Neutrophil (primary cell): ENCODE data around the gene PSMA7.

Source experiments
- H3K27ac ChIP-seq: fragments of 200-600 bp; sonication (generic); 2 replicates; pipeline ENCODE4 v1.5.1; 2016; ENCODE audit warnings: mild to moderate bottlenecking, moderate library complexity
- H3K27me3 ChIP-seq: fragments of 200-600 bp; sonication (generic); 2 replicates; pipeline ENCODE4 v1.6.0; 2016; ENCODE audit warnings: mild to moderate bottlenecking
- H3K36me3 ChIP-seq: fragments of 200-600 bp; sonication (generic); 2 replicates; pipeline ENCODE4 v1.5.1; 2017
- H3K4me1 ChIP-seq, 2 experiments: fragments of 200-600 bp in 1 of 2; sonication (generic) in 1 of 2; 1 replicate in 1 of 2; 2 replicates in 1 of 2; pipeline versions ENCODE4 v1.5.1 to v1.6.1; 2013 to 2016; ENCODE audit warnings: low read depth in 1 of 2, low read length in 1 of 2, mild to moderate bottlenecking in 1 of 2, moderate library complexity in 1 of 2; ENCODE audit not compliant: control insufficient read depth in 1 of 2, insufficient read depth in 1 of 2
- H3K4me3 ChIP-seq, 2 experiments: fragments of 200-600 bp in 1 of 2; sonication (generic) in 1 of 2; 1 replicate in 1 of 2; 2 replicates in 1 of 2; pipeline ENCODE4 v1.5.1; 2013 to 2016; ENCODE audit warnings: low read depth in 1 of 2, low read length in 1 of 2, mild to moderate bottlenecking in 1 of 2, moderate library complexity in 1 of 2
- H3K9me3 ChIP-seq: fragments of 200-600 bp; sonication (generic); 2 replicates; pipeline ENCODE4 v1.5.1; 2016
- TF ChIP-seq, protein P1 (sequence below): fragments of 200-600 bp; sonication (generic); IDR thresholded peaks from 2 replicates; pipeline ENCODE4 v1.5.1; 2016; ENCODE audit warnings: antibody characterized with exemption

Gene PSMA7

DNA sequence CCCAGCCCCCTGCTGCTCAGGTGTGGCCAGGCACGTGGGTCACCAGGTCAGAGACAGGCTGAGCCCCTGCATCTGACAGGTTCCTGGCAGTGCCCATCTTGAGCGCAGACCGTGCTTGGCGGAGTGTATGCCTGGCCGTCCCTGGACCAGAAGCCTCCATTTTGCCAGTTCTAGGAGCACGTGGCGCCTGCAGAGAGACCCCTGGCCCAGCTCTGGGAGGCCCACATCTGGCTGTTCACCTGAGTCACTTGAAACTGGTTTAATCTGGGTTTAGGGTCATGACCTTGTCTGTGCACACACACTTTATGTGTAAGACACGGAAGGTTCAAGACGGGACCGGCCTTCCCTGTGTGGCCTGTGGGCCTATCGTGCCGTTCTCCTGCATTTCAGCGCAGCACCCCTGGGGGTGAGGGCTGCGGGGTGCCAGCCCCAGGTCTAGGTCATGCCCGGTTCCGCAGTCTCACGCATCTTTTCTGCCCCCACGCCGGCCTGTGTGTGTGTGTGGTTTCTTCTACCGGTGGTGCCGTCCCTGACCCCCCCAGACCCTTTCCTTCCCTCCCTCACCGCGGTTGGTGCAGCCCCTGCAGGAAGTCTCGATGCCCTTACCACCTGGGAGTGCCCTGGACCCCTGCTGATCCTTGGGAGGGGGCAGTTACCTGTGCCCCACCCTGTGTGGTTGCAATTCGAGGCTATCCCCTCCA is 14.3 kb upstream of the PSMA7 start:
- Histone ChIP-seq H3K9me3 (no peaks in the 10 kb centered on the region), H3K4me3 (no peak overlapping the region), H3K4me1 (peaks cover 0 to 8% of the 10 kb centered on the region in 2 experiments), H3K27me3 (no peaks in the 10 kb centered on the region), H3K27ac (no peak overlapping the region), H3K36me3 (peaks cover 25% of the 10 kb centered on the region)
- TF ChIP-seq, protein P1, sequence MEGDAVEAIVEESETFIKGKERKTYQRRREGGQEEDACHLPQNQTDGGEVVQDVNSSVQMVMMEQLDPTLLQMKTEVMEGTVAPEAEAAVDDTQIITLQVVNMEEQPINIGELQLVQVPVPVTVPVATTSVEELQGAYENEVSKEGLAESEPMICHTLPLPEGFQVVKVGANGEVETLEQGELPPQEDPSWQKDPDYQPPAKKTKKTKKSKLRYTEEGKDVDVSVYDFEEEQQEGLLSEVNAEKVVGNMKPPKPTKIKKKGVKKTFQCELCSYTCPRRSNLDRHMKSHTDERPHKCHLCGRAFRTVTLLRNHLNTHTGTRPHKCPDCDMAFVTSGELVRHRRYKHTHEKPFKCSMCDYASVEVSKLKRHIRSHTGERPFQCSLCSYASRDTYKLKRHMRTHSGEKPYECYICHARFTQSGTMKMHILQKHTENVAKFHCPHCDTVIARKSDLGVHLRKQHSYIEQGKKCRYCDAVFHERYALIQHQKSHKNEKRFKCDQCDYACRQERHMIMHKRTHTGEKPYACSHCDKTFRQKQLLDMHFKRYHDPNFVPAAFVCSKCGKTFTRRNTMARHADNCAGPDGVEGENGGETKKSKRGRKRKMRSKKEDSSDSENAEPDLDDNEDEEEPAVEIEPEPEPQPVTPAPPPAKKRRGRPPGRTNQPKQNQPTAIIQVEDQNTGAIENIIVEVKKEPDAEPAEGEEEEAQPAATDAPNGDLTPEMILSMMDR: no peak

DNA sequence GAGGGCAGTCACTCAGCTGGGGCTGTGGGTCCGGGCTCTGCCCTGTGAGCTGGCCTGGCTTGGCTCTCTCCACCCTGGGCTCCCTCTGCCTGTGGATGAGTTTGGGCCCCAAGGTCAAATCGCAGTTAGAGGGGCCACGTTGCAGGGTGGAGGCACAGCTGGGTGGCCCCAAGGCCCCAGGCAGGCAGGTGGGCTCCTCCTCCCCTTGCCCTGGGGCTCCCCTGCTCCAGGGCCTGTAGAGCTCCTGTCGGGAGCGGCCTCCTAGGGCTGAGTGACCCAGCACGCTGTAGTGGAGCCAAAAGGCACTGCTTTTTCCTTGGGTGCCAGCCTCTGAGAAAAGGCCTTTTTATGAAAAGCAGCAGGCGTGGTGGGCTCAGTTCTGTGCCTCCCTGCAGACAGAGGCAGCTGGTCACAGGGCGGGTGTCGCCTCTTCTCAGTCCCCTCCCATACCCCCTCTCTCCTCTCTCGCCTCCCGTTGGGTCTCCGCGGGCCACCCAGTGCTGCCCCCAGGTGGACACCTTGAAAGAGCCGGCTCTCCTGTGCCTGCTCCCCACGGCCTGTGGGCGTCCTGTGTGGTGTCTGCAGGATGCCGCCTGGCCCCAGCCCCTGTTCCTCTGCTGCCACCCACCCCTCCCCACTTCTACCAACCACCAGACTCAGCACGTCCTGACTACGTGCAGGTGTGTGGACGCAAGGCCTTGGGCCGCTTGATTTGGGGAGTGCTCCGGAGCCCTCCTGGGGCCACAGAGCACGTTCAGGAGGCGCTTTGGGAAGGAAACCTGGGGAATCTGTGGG is 13.6 kb upstream of the PSMA7 start:
- Histone ChIP-seq H3K36me3 (peaks cover 20% of the 10 kb centered on the region), H3K4me3 (no peak overlapping the region), H3K27me3 (no peaks in the 10 kb centered on the region), H3K9me3 (no peaks in the 10 kb centered on the region), H3K4me1 (peaks cover 0 to 8% of the 10 kb centered on the region in 2 experiments), H3K27ac (no peak overlapping the region)
- TF ChIP-seq, protein P1: peak; percentile 78

DNA sequence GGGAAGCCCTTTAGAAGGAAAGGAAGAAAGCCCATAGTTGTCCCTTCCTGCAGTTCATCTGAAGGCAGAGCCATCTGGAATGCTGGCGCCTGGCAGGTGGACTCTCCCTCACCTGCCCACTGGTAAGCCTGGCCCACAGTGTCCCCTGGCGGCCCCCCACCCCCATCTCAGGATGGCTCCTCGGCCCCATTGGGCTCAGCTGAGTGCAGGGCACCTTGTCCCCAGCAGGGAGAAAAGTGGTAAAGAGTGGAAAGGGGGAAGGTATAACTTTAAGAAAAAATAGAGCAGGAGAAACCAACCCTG is 13.0 kb upstream of the PSMA7 start:
- no peaks in the 10 kb centered on the region for H3K9me3 ChIP-seq
- H3K36me3 ChIP-seq: peaks cover 14% of the 10 kb centered on the region
- no peak overlapping the region for H3K27ac ChIP-seq
- no peaks in the 10 kb centered on the region for H3K27me3 ChIP-seq
- TF ChIP-seq, protein P1: no peak
- peaks cover 0 to 8% of the 10 kb centered on the region in 2 experiments for H3K4me1 ChIP-seq
- no peak overlapping the region for H3K4me3 ChIP-seq

DNA sequence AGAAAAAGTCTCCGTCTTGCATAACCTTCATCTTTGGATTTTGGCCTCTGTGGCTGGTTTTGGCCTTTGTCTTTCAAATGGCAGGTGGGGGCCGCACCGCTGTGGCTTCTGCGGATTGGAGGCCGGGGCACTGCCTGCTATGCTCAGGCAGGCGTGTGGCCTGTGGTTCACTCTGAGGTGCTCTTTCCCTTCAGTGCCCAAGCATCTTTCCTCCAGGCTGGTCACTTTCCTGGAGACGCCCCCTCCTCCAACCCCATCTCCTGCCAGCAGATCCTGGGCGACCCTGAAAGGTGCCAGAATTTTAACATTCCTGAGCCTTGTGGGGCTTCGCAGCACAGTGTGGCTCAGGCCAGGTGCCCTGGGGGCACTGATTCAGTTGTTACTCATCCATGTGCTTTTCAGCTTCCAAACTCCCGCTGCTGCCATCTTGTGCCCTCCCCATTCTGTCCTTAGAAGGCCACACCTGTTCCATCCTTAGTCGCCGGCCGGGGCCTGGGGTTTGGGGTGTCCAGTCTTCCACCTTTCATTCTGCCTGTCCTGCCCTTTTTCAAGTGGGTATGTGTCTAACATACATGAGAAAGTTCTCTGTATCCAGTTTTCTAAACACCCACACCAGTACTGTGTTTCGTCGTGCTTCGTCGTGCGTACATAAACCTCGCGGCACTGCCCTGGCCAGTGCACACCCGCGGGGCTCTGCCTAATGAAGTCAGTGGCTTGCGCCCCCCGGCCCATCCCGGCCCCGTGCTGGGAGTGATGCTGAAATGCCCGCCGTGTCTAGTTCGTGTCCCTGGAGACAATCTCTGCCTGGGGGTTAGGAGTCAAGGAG is 12.4 kb upstream of the PSMA7 start:
- TF ChIP-seq, protein P1: no peak
- peaks cover 8% of the 10 kb centered on the region for H3K36me3 ChIP-seq

DNA sequence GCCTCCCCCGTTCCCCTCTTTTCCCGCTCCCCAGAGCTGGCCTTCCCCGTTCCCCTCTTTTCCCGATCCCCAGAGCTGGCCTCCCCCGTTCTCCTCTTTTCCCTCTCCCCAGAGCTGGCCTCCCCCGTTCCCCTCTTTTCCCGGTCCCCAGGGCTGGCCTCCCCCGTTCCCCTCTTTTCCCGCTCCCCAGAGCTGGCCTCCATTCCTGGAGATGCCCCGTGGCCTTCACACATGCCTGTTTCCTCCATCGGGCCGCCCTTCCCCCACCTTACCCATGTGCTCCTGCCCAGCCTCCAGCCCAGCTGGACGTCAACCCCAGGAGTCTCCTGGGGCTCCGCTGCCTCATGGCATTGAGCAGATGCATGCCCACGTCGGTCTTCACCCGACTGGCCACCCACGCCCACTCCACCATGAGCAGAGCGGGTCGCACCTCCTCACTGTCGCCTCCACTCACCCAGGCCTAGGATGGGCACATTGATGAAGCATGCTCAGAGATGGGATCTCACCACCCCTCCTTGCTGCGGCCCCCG is 8.7 kb upstream of the PSMA7 start:
- no peaks in the 10 kb centered on the region for H3K36me3 ChIP-seq
- peaks cover 0 to 4% of the 10 kb centered on the region in 2 experiments for H3K4me1 ChIP-seq
- no peaks in the 10 kb centered on the region for H3K27me3 ChIP-seq

More for the DNA sequence above, 12.4 kb upstream of the PSMA7 start:
- Histone ChIP-seq H3K27me3 (no peaks in the 10 kb centered on the region), H3K4me3 (no peak overlapping the region), H3K4me1 (peaks cover 0 to 8% of the 10 kb centered on the region in 2 experiments), H3K27ac (no peak overlapping the region), H3K9me3 (no peaks in the 10 kb centered on the region)

More for the DNA sequence above, 8.7 kb upstream of the PSMA7 start:
- Histone ChIP-seq H3K27ac (no peak overlapping the region), H3K4me3 (no peak overlapping the region), H3K9me3 (no peaks in the 10 kb centered on the region)
- TF ChIP-seq, protein P1: no peak
